ENCODE data around the gene SLC2A13.

DNA sequence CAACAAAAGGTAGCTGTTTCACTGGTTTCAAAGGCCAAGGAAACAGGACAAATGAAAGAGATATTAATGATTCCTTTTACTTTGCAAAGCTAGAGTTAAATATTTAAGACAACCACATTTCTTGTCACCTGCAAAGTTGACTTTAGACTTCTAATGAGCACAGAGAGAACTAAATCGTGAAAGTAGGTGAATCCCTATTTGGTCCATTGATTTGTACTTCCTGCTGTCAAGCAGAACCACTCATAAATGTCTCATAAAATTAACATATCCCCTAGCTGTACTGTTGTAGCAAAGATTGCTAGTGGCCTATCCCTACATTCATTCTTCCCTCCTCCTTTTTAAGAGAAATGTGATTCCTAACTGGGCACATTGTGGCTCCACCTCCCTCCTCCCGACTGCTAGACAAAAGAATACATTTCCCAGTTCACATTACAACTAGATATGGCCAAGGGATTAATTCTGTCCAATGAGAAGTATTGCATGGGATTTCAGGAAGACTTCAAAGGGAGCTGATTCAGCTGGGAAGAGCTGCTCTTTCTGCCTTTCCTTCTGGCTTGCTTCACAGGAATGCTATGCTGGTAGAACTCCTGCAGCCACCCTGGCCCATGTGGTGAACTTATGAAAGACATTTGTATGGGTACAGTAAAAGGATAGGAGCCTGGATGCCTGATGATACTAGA, 258.8 kb downstream of the SLC2A13 start:
- no peak for TF ChIP-seq POLR2A (IDR thresholded peaks at IDR 0.05)
- TF ChIP-seq CTCF (IDR thresholded peaks at IDR 0.05), result no peak
